Right lobe of liver (tissue), 6 donors: ENCODE measurements around the gene TNFAIP1. TPM values are rescaled to one million over a fixed set of nuclear protein-coding genes. Genes with fewer than 3 reads are reported as not detected.

Experiments
- ATAC-seq, 4 donors: fragments of 200-7000 bp; cut with Tn5 transposase; one replicate each; pipeline ENCODE4 v1.9.1; 2020; ENCODE audit warnings: mild to moderate bottlenecking in 4 of 4, moderate library complexity in 4 of 4
- DNase-seq, 3 donors: peaks; one replicate each; pipeline ENCODE4 v3.0.0-alpha.2; 2020
- H3K27ac ChIP-seq, 3 donors: fragments of 200-600 bp; one replicate each; pipeline ENCODE4 v1.8.0; 2022
- H3K27me3 ChIP-seq, 2 donors: fragments of 200-600 bp; one replicate each; pipeline ENCODE4 v1.8.0; 2022
- H3K36me3 ChIP-seq, 4 donors: fragments of 200-600 bp; sonication (generic) in 1 of 4; one replicate each; pipeline versions ENCODE4 v1.5.1 to v1.8.0; 2017 to 2022; ENCODE audit warnings: control low read depth in 1 of 4
- H3K4me1 ChIP-seq, 4 donors: fragments of 200-600 bp; sonication (generic) in 1 of 4; one replicate each; pipeline versions ENCODE4 v1.5.1 to v1.8.0; 2017 to 2022; ENCODE audit warnings: control low read depth in 1 of 4
- H3K4me3 ChIP-seq, 3 donors: fragments of 200-600 bp; one replicate each; pipeline ENCODE4 v1.8.0; 2022
- H3K9me3 ChIP-seq, 4 donors: fragments of 200-600 bp; sonication (generic) in 1 of 4; one replicate each; pipeline versions ENCODE4 v1.5.1 to v1.8.0; 2017 to 2022; ENCODE audit warnings: control low read depth in 1 of 4
- POLR2A ChIP-seq: fragments of 450-650 bp; IDR thresholded peaks from one replicate; pipeline ENCODE4 v1.6.1; 2017; ENCODE audit warnings: antibody characterized with exemption, mild to moderate bottlenecking
- WGBS: methylation state at CpG from one replicate; pipeline ENCODE4 v1.1.6; 2018; ENCODE audit warnings: low coverage, low lambda C conversion rate; ENCODE audit not compliant: insufficient coverage; ENCODE audit errors: missing lambda C conversion rate; 5-methylcytosine and 5-hydroxymethylcytosine counted together
- intact Hi-C, 2 donors: fragments of 100-400 bp; cut with DNase I; formaldehyde crosslinking; loops; one replicate each; pipeline versions ENCODE4 v1.11.2 to v1.14.1; 2022
- total RNA-seq, 6 experiments: library from RNA; depleted of rRNA in 2 of 6; stranded (reverse); fragments of >200 nt in 2 of 6; fragmentation: NEBNext Ultra II Directional in 3 of 6; extraction: Animal tissue kit (Norgen Biotek cat#: 25700) in 3 of 6; gene quantifications; one replicate each; pipeline versions ENCODE4 v1.1.0 to v1.2.4, GENCODE V29; 2016 to 2023
- TF ChIP-seq, protein P1 (sequence below), 4 donors: fragments of 200-600 bp in 3 of 4; fragments of 450-650 bp in 1 of 4; IDR thresholded peaks; one replicate each; pipeline versions ENCODE4 v1.5.1 to v1.8.0; 2016 to 2022; ENCODE audit warnings: antibody characterized with exemption in 4 of 4, mild to moderate bottlenecking in 2 of 4
- donor health status: DM: no; HTN: yes; CAD: no.
- donor health status: DM: no; HTN: no; CAD: no.
- donor health status: DM: no; HTN: no; CAD: no.
- donor health status: DM: no; HTN: yes; CAD: no.
- donor health status: DM: no; HTN: yes; CAD: no.

TNFAIP1 gene
- total RNA-seq, 6 experiments from 2014 or later, result 32.3 to 87.6 (median 38.2) TPM

DNA sequence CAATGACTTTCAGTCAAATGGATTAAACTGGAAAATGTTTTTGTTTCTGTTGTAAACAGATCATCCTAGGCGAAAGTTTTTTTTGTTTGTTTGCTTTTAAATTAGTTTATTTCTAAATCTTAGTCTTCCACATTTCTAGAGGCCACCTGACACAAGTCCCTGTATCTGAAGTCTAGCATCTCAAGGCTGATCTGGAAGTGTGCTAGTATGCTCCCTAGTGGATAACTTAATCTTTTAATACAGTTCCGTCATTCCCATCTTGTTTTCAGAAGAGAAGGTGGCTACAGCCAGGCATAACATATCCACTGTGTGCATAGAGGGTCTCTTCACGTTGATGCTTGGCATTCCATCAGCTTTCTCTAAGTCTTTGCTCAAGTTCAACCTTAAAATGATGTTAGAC is 7.9 kb upstream of the TNFAIP1 start:
- ATAC-seq (no peak), DNase-seq (no peak)
- Histone ChIP-seq H3K36me3 (peaks cover 0 to 58% (median 18%) of the 10 kb centered on the region in 4 donors), H3K4me3 (no peak overlapping the region), H3K27me3 (no peaks in the 10 kb centered on the region), H3K27ac (peak overlapping the region in 1 of 3 donors; percentile 3), H3K9me3 (no peaks in the 10 kb centered on the region), H3K4me1 (peaks cover 0 to 38% (median 9%) of the 10 kb centered on the region in 4 donors)
- WGBS, result 73% methylated on average over 3 of the region's 3 CpGs
- intact Hi-C loops, result no loop called here
- TF ChIP-seq, protein P1, sequence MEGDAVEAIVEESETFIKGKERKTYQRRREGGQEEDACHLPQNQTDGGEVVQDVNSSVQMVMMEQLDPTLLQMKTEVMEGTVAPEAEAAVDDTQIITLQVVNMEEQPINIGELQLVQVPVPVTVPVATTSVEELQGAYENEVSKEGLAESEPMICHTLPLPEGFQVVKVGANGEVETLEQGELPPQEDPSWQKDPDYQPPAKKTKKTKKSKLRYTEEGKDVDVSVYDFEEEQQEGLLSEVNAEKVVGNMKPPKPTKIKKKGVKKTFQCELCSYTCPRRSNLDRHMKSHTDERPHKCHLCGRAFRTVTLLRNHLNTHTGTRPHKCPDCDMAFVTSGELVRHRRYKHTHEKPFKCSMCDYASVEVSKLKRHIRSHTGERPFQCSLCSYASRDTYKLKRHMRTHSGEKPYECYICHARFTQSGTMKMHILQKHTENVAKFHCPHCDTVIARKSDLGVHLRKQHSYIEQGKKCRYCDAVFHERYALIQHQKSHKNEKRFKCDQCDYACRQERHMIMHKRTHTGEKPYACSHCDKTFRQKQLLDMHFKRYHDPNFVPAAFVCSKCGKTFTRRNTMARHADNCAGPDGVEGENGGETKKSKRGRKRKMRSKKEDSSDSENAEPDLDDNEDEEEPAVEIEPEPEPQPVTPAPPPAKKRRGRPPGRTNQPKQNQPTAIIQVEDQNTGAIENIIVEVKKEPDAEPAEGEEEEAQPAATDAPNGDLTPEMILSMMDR (IDR thresholded peaks at IDR 0.05), result no peak
- no peak for TF ChIP-seq POLR2A

- H3K27ac ChIP-seq, result no peak overlapping the region
- intact Hi-C loops, result no loop called here
- ATAC-seq, result no peak
Observed at GRCh38 chr17:28328325-28328724, 7.2 kb upstream of the TNFAIP1 start.

GRCh38 chr17:28330671-28331070 is 4.9 kb upstream of the TNFAIP1 start:
- peak in 1 of 3 donors; percentile 34 for DNase-seq
- Histone ChIP-seq H3K27ac (no peak overlapping the region), H3K4me1 (peaks cover 0 to 18% (median 2%) of the 10 kb centered on the region in 4 donors), H3K4me3 (no peak overlapping the region), H3K27me3 (no peaks in the 10 kb centered on the region), H3K36me3 (peaks cover 0 to 57% (median 18%) of the 10 kb centered on the region in 4 donors), H3K9me3 (no peaks in the 10 kb centered on the region)
- WGBS, result no CpG with 5 or more reads among the region's 5 CpGs
- intact Hi-C loops, result no loop called here
- no peak for TF ChIP-seq POLR2A
- TF ChIP-seq, protein P1 (IDR thresholded peaks at IDR 0.05), result no peak
- ATAC-seq, result no peak

More at GRCh38 chr17:28328325-28328724, 7.2 kb upstream of the TNFAIP1 start:
- Histone ChIP-seq H3K4me3 (no peak overlapping the region), H3K4me1 (peaks cover 0 to 32% (median 9%) of the 10 kb centered on the region in 4 donors), H3K27me3 (no peaks in the 10 kb centered on the region), H3K9me3 (no peaks in the 10 kb centered on the region), H3K36me3 (peaks cover 0 to 58% (median 18%) of the 10 kb centered on the region in 4 donors)
- DNase-seq, result peak in 1 of 3 donors; percentile 7
- 58% methylated on average over 4 of the region's 4 CpGs for WGBS
- TF ChIP-seq POLR2A, result no peak
- TF ChIP-seq, protein P1 (IDR thresholded peaks at IDR 0.05), result no peak

- no peak overlapping the region for H3K4me3 ChIP-seq
- H3K4me1 ChIP-seq, result peaks cover 0 to 20% (median 5%) of the 10 kb centered on the region in 4 donors
- DNase-seq (peak in 1 of 3 donors; percentile 15), ATAC-seq (no peak)
- intact Hi-C loops, result no loop called here
- WGBS, result 72% methylated on average over 5 of the region's 6 CpGs
- no peak overlapping the region for H3K27ac ChIP-seq
- TF ChIP-seq, protein P1 (IDR thresholded peaks at IDR 0.05), result no peak
- TF ChIP-seq POLR2A, result no peak
- H3K9me3 ChIP-seq, result no peaks in the 10 kb centered on the region
- H3K27me3 ChIP-seq, result no peaks in the 10 kb centered on the region
- peaks cover 0 to 44% (median 17%) of the 10 kb centered on the region in 4 donors for H3K36me3 ChIP-seq
Observed at GRCh38 chr17:28331891-28332420, 3.6 kb upstream of the TNFAIP1 start.
